H9 (cell line): ENCODE data around the gene ZBTB26. TPM values are rescaled to one million over a fixed set of nuclear protein-coding genes. Genes with fewer than 3 reads are reported as not detected.

Experiments used
- DNase-seq: peaks from one replicate; pipeline ENCODE4 v3.0.0-alpha.2; 2017
- H2AFZ ChIP-seq: one replicate; pipeline ENCODE4 v1.6.1; 2013; ENCODE audit warnings: mild to moderate bottlenecking, low read length, control low read depth, moderate library complexity
- H2AK5ac ChIP-seq: 2 replicates; pipeline ENCODE4 v1.6.1; 2013; ENCODE audit warnings: low read length, control low read depth, mixed read lengths; ENCODE audit not compliant: insufficient read length
- H2BK120ac ChIP-seq: one replicate; pipeline ENCODE4 v1.6.1; 2013; ENCODE audit warnings: low read depth, mild to moderate bottlenecking, low read length, control low read depth, inconsistent platforms; ENCODE audit not compliant: poor library complexity, severe bottlenecking
- H2BK12ac ChIP-seq: 2 replicates; pipeline ENCODE4 v1.6.1; 2013; ENCODE audit warnings: low read length, control low read depth, mixed read lengths, low read depth; ENCODE audit not compliant: insufficient read length
- H2BK15ac ChIP-seq: 2 replicates; pipeline ENCODE4 v1.6.1; 2013; ENCODE audit warnings: low read depth, low read length, control low read depth
- H2BK20ac ChIP-seq: one replicate; pipeline ENCODE4 v1.6.1; 2013; ENCODE audit warnings: low read depth, mild to moderate bottlenecking, low read length, control low read depth, inconsistent platforms; ENCODE audit not compliant: poor library complexity, severe bottlenecking
- H2BK5ac ChIP-seq: 2 replicates; pipeline ENCODE4 v1.6.1; 2013; ENCODE audit warnings: low read length, control low read depth, mixed read lengths; ENCODE audit not compliant: insufficient read length
- H3K14ac ChIP-seq: 2 replicates; pipeline ENCODE4 v1.6.1; 2013; ENCODE audit warnings: low read length, control low read depth; ENCODE audit not compliant: insufficient read depth
- H3K18ac ChIP-seq: 2 replicates; pipeline ENCODE4 v1.6.1; 2013; ENCODE audit warnings: low read depth, mild to moderate bottlenecking, mixed read lengths, low read length, control low read depth; ENCODE audit not compliant: insufficient read length
- H3K23ac ChIP-seq: 2 replicates; pipeline ENCODE4 v1.6.1; 2013; ENCODE audit warnings: low read length, control low read depth, mixed read lengths, low read depth; ENCODE audit not compliant: insufficient read length
- H3K23me2 ChIP-seq: 2 replicates; pipeline ENCODE4 v1.6.1; 2013; ENCODE audit warnings: low read depth, mild to moderate bottlenecking, mixed read lengths, low read length, control low read depth; ENCODE audit not compliant: insufficient read length, poor library complexity, severe bottlenecking
- H3K27ac ChIP-seq: 2 replicates; pipeline ENCODE4 v1.5.1; 2013; ENCODE audit warnings: low read length, control low read depth, mixed read lengths, low read depth; ENCODE audit not compliant: insufficient read length
- H3K27me3 ChIP-seq: 2 replicates; pipeline ENCODE4 v1.6.1; 2013; ENCODE audit warnings: low read length, control low read depth, inconsistent platforms; ENCODE audit not compliant: insufficient read depth
- H3K4ac ChIP-seq: 2 replicates; pipeline ENCODE4 v1.6.1; 2013; ENCODE audit warnings: low read depth, mild to moderate bottlenecking, control low read depth, inconsistent platforms, low read length, moderate library complexity
- H3K4me1 ChIP-seq: 2 replicates; pipeline ENCODE4 v1.6.1; 2013; ENCODE audit warnings: low read length, control low read depth, inconsistent platforms; ENCODE audit not compliant: insufficient read depth
- H3K4me2 ChIP-seq: 2 replicates; pipeline ENCODE4 v1.6.1; 2013; ENCODE audit warnings: low read length, control low read depth, mixed read lengths; ENCODE audit not compliant: insufficient read length, insufficient read depth
- H3K56ac ChIP-seq: 2 replicates; pipeline ENCODE4 v1.6.1; 2013; ENCODE audit warnings: low read depth, mild to moderate bottlenecking, mixed read lengths, low read length, control low read depth; ENCODE audit not compliant: insufficient read length
- H3K79me1 ChIP-seq: 2 replicates; pipeline ENCODE4 v1.6.1; 2013; ENCODE audit warnings: low read depth, mild to moderate bottlenecking, moderate library complexity, low read length, control low read depth, inconsistent platforms; ENCODE audit not compliant: insufficient read depth, poor library complexity, severe bottlenecking
- H3K79me2 ChIP-seq: 2 replicates; pipeline ENCODE4 v1.6.1; 2013; ENCODE audit warnings: low read length, control low read depth, inconsistent platforms; ENCODE audit not compliant: insufficient read depth
- H3K9ac ChIP-seq: 2 replicates; pipeline ENCODE4 v1.6.1; 2013; ENCODE audit warnings: low read length, control low read depth, mixed read lengths; ENCODE audit not compliant: insufficient read length; ENCODE audit errors: extremely low read depth
- H3K9me3 ChIP-seq: one replicate; pipeline ENCODE4 v1.6.1; 2013; ENCODE audit warnings: low read depth, low read length, inconsistent platforms; ENCODE audit not compliant: control insufficient read depth
- H3T11ph ChIP-seq: one replicate; pipeline ENCODE4 v1.6.1; 2013; ENCODE audit warnings: mild to moderate bottlenecking, low read length, control low read depth, inconsistent platforms
- H4K20me1 ChIP-seq: one replicate; pipeline ENCODE4 v1.6.1; 2013; ENCODE audit not compliant: control insufficient read depth, insufficient read length, insufficient read depth
- H4K5ac ChIP-seq: 2 replicates; pipeline ENCODE4 v1.6.1; 2013; ENCODE audit warnings: low read depth, mild to moderate bottlenecking, mixed read lengths, low read length, control low read depth; ENCODE audit not compliant: insufficient read length
- H4K8ac ChIP-seq: replicated peaks from 2 replicates; pipeline ENCODE4 v1.6.1; 2013; ENCODE audit warnings: low read length, control low read depth, mixed read lengths, low read depth; ENCODE audit not compliant: insufficient read length
- H4K91ac ChIP-seq: 2 replicates; pipeline ENCODE4 v1.6.1; 2013; ENCODE audit warnings: low read depth, mild to moderate bottlenecking, moderate library complexity, mixed read lengths, low read length, control low read depth; ENCODE audit not compliant: insufficient read length
- H3K27ac Mint-ChIP-seq, 3 experiments: 2 replicates in 2 of 3; 3 replicates in 1 of 3; pipeline ENCODE4 v1.8.0; 2020 to 2021; ENCODE audit warnings: mixed read lengths in 3 of 3, mild to moderate bottlenecking in 1 of 3, moderate library complexity in 1 of 3
- H3K27me3 Mint-ChIP-seq: 2 replicates; pipeline ENCODE4 v1.8.0; 2021; ENCODE audit warnings: low read depth, mild to moderate bottlenecking, moderate library complexity, mixed read lengths
- H3K36me3 Mint-ChIP-seq, 3 experiments: 2 replicates in 2 of 3; 3 replicates in 1 of 3; pipeline ENCODE4 v1.8.0; 2020 to 2021; ENCODE audit warnings: low read depth in 3 of 3, mixed read lengths in 3 of 3; ENCODE audit not compliant: insufficient read depth in 1 of 3
- H3K4me1 Mint-ChIP-seq, 2 experiments: 2 replicates each; pipeline ENCODE4 v1.8.0; 2020; ENCODE audit warnings: mixed read lengths in 2 of 2
- H3K4me3 Mint-ChIP-seq, 2 experiments: 2 replicates in 1 of 2; 3 replicates in 1 of 2; pipeline ENCODE4 v1.8.0; 2020 to 2021; ENCODE audit warnings: mild to moderate bottlenecking in 2 of 2, mixed read lengths in 2 of 2, moderate library complexity in 1 of 2
- H3K9me3 Mint-ChIP-seq, 2 experiments: 2 replicates in 1 of 2; 3 replicates in 1 of 2; pipeline ENCODE4 v1.8.0; 2020; ENCODE audit warnings: mild to moderate bottlenecking in 2 of 2, mixed read lengths in 2 of 2, moderate library complexity in 1 of 2
- WGBS: extraction: QIAGEN DNeasy Blood & Tissue Kit; methylation state at CpG from one replicate; pipeline ENCODE4 v1.1.7; 2013; ENCODE audit warnings: missing lambda C conversion rate, low lambda C conversion rate, mixed read lengths; ENCODE audit not compliant: insufficient read length; ENCODE audit errors: extremely low coverage; 5-methylcytosine and 5-hydroxymethylcytosine counted together
- total RNA-seq: library from RNA; stranded (reverse); gene quantifications from 2 replicates; pipeline ENCODE4 v1.2.1, GENCODE V29; 2021
- TF ChIP-seq, protein P1 (sequence below): fragments of 200-600 bp; sonication (generic); conservative IDR thresholded peaks from 3 replicates; pipeline ENCODE4 v1.8.0; 2021; ENCODE audit warnings: antibody characterized with exemption, mild to moderate bottlenecking

Gene ZBTB26
- total RNA-seq, 1 experiment from 2014 or later, result 5.8 TPM

DNA sequence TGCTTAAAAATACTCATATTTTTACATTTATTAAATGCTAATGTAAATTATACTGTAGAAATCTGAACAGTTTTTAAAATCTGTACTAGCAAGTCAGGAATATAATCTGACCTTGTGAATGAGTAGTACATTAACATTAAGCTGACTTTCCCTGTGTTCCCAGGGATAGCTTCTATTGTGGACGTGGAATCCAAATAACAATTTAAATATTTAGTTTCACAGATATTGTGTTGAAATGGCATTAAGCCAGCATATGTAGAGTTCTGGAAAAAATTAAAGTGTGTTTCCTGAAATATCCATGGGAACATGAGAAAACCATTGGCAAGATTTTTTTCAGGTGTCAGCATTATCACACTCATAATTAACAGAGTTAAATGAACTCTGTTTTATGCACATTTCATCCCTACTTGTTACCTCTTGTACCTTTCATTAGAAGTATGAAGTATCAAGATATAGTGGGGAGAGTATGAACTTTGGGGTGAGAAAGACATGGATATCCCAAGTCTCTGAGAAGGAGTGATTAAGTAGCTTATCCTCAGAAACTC lies 15.2 kb upstream of the ZBTB26 start:
- Histone ChIP-seq H2AK5ac (no peak overlapping the region), H3K4me1 (no peaks in the 10 kb centered on the region), H3K4ac (no peak overlapping the region), H2BK120ac (no peak overlapping the region), H2BK5ac (no peak overlapping the region), H2BK12ac (no peak overlapping the region), H3K79me2 (peaks cover 40% of the 10 kb centered on the region), H3K23me2 (no peaks in the 10 kb centered on the region), H3K4me2 (no peak overlapping the region), H3K9ac (no peak overlapping the region), H2BK20ac (no peak overlapping the region), H4K8ac (no peak overlapping the region), H3K27ac (no peak overlapping the region), H4K20me1 (no peaks in the 10 kb centered on the region), H4K91ac (no peak overlapping the region), H2AFZ (no peak overlapping the region), H2BK15ac (no peak overlapping the region), H3K27me3 (no peaks in the 10 kb centered on the region), H3K79me1 (peaks cover 5% of the 10 kb centered on the region), H3K56ac (no peak overlapping the region), H4K5ac (no peak overlapping the region), H3K18ac (no peak overlapping the region), H3T11ph (no peak overlapping the region), H3K9me3 (no peaks in the 10 kb centered on the region), H3K14ac (no peak overlapping the region), H3K23ac (no peak overlapping the region)
- peaks cover 0 to 8% (median 3%) of the 10 kb centered on the region in 3 experiments; a peak in 4 of 7 replicates for H3K36me3 Mint-ChIP-seq
- H3K27ac Mint-ChIP-seq, result no peak overlapping the region; a peak in 1 of 7 replicates
- TF ChIP-seq, protein P1, sequence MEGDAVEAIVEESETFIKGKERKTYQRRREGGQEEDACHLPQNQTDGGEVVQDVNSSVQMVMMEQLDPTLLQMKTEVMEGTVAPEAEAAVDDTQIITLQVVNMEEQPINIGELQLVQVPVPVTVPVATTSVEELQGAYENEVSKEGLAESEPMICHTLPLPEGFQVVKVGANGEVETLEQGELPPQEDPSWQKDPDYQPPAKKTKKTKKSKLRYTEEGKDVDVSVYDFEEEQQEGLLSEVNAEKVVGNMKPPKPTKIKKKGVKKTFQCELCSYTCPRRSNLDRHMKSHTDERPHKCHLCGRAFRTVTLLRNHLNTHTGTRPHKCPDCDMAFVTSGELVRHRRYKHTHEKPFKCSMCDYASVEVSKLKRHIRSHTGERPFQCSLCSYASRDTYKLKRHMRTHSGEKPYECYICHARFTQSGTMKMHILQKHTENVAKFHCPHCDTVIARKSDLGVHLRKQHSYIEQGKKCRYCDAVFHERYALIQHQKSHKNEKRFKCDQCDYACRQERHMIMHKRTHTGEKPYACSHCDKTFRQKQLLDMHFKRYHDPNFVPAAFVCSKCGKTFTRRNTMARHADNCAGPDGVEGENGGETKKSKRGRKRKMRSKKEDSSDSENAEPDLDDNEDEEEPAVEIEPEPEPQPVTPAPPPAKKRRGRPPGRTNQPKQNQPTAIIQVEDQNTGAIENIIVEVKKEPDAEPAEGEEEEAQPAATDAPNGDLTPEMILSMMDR, result no peak
- H3K4me3 Mint-ChIP-seq, result no peak overlapping the region
- peaks cover 25 to 52% of the 10 kb centered on the region in 2 experiments for H3K4me1 Mint-ChIP-seq
- no peaks in the 10 kb centered on the region for H3K27me3 Mint-ChIP-seq
- H3K9me3 Mint-ChIP-seq, result no peaks in the 10 kb centered on the region
- WGBS, result no CpG with 5 or more reads among the region's 1 CpG
- no peak for DNase-seq
